Activated CD4-positive, alpha-beta T cell treated with anti-CD3 and anti-CD28 coated beads, Interleukin-2, amount 50 U/mL, for 16 hours (primary cell): Measurements from ENCODE around the gene MRFAP1.

Experiments
- DNase-seq: peaks from one replicate; pipeline ENCODE4 v3.0.0-alpha.2; 2020

MRFAP1 gene

DNA sequence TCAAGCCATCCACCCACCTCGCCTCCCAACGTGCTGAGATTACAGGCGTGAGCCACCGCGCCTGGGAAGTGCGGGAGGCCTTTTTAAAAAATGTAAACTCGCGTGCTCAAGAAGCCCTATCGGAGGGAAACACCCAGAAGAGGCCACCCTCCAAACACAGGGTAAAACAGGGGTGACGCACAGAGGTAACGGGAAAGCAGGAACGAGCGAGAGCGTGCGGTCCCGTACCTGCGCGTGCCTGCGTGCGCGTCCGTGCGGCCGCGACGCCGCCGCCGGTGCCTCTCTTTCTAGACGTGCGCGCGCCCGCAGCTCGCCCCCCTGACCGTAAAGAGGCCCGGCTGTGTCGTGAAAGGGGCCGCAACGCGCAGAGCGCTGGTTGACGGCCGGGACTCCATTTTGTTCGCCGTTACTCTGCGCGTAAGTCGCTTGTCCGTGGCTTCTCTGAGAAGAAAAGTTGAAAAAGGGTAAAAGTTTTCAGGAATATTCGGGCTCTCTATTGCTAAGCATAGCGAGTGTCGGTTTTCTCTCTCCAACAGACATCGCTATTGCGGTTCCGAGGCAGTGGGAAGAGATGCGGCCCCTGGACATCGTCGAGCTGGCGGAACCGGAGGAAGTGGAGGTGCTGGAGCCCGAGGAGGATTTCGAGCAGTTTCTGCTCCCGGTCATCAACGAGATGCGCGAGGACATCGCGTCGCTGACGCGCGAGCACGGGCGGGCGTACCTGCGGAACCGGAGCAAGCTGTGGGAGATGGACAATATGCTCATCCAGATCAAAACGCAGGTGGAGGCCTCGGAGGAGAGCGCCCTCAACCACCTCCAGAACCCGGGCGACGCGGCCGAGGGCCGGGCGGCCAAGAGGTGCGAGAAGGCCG is at the start of gene MRFAP1:
TSS of gene MRFAP1 (plus strand) at position 394 of the 872 bp plus-strand sequence. CDS start at position 572, 178 bp downstream.
- peak; percentile 94 for DNase-seq

- DNase-seq: no peak
These were observed 49.2 kb upstream of the MRFAP1 start for GRCh38 chr4:6591313-6591712.

GRCh38 chr4:6591781-6592180 is 48.7 kb upstream of the MRFAP1 start:
- no peak for DNase-seq

DNA sequence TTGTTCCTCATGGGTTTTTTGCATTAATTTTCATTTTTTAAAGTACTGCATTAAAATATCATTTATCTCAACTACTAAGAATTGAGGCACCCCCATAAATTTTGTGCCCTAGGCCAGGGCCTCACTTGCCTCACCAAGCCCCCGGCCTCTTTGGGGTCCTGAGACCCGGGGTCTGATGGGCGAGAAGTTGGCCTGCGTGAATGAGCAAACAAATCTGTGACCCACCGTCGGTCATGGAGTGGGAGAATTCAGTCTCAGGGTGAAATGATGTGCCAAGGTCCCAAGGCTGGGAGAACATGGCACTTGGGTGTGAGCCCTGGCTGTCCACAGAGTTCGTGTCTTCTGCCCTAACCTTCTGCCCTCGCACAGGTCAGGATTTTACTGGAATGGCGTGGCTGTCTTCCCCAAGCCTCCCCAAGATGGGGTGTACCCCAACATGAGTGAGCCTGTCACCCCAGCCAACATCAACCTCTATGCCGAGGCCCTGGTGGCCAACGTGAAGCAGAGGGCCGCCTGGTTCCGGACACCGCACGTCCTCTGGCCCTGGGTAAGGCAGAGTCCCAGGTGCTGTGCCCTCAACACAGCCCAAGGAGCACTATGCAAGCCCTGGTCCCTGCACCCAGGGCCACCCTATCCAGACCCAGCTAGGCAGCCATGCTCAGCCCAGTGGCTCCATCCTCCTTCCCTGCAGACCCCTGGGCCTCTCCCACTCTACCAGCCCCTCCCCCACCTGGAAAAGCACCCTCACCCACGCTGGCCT is 47.5 kb upstream of the MRFAP1 start:
- DNase-seq: no peak

DNA sequence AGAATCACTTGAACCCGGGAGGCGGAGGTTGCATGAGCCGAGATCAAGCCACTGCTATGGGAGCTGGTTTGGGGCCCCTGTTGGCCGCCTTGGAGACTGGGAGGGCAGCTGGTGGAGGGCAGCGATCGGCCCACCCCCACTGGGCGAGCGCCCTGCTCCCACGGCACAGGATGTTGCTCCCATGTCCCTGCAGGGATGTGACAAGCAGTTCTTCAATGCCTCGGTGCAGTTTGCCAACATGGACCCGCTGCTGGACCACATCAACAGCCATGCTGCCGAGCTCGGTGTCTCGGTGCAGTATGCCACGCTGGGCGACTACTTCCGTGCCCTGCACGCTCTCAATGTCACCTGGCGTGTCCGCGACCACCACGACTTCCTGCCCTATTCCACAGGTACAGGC is 46.1 kb upstream of the MRFAP1 start:
- no peak for DNase-seq

GRCh38 chr4:6594826-6595355 is 45.6 kb upstream of the MRFAP1 start:
- no peak for DNase-seq

GRCh38 chr4:6595897-6596537 is 44.5 kb upstream of the MRFAP1 start:
- DNase-seq: no peak

DNA sequence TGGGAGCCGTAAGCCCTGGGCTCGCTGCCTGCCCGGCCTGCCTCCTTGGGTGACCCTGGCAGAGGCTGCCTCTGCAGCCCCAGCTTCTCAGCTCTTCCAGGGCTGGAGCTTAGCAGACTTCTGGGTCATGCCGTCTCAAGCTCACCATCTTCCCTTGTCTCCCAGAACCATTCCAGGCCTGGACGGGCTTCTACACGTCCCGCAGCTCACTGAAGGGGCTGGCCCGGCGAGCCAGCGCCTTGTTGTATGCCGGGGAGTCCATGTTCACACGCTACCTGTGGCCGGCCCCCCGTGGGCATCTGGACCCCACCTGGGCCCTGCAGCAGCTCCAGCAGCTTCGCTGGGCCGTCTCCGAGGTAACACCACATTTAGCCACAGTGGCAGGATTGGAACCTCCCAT is 43.5 kb upstream of the MRFAP1 start:
- DNase-seq: no peak

- no peak for DNase-seq
These were observed 42.4 kb upstream of the MRFAP1 start for GRCh38 chr4:6598127-6598526.

GRCh38 chr4:6598641-6599040 is 41.8 kb upstream of the MRFAP1 start:
- DNase-seq: no peak

GRCh38 chr4:6601661-6602250 is 38.7 kb upstream of the MRFAP1 start:
- no peak for DNase-seq

- no peak for DNase-seq
These were observed 38.2 kb upstream of the MRFAP1 start for GRCh38 chr4:6602289-6602688.

GRCh38 chr4:6603128-6603527 is 37.4 kb upstream of the MRFAP1 start:
- DNase-seq: no peak

DNA sequence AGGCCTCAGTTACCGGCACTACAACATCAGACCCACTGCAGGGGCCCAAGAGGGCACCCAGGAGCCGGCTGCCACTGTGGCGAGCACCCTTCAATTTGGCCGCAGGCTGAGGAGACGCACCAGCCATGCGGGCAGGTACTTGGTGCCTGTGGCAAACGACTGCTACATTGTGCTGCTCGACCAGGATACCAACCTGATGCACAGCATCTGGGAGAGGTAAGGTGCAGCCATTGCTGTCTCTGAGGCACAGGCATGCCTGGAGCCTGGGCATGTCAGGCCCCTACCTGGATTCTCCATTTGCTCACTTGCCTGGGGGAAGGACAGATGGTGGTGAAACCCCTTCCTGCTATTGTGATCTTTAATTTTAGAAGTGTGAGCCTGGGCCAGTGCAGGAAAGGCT is 35.4 kb upstream of the MRFAP1 start:
- no peak for DNase-seq

DNA sequence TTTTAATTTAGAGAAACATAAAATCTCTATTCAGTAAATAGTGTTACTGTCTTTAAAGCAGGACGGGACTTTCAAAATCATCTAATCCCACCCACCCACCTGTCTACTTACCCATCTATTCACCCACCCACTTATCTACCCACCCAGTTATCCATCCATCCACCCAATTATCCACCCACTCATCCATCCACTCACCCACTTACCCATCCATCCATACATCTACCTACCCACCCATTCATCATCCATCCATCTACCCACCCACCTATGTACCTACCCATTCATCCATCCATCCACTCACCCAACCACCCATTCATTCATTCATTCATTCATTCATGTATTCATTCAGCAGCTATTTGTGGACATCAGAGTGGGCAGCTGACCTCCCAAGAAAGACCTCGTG is 34.9 kb upstream of the MRFAP1 start:
- no peak for DNase-seq

DNA sequence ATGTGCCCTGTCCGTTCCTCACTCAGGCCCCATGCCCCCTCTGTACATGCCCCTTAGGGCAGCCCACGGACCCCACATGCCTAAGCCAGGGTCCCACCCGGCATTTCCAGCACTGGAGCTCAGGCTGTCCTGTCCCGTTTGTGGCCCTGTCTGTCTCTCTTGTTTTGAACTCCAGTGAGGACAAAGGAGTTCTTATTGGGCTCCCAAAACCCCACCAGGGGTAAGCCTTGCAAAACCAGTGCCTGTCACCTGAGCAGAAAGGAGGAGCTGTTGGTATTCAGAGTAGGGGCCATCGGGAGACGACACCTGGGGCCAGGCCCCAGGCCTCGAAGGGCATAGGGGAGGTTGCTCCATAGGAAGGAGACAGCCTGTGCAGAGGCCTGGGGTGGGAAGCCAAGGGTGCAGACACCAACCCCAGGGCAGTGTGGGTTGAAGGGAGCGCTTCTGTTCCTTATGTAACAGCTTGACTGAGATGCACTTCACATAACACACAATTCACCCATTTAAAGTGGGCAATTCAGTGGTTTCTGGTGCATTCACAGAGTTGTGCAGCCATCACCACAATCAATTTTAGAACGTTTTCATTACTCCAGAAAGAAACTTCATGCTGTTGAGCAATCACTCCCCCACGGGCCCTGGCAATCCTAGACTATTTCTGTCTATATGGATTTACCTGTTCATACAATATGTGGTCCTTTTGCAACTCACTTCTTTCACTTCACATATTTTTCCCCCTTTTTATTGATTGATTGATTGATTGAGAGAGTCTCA is 33.8 kb upstream of the MRFAP1 start:
- no peak for DNase-seq

DNA sequence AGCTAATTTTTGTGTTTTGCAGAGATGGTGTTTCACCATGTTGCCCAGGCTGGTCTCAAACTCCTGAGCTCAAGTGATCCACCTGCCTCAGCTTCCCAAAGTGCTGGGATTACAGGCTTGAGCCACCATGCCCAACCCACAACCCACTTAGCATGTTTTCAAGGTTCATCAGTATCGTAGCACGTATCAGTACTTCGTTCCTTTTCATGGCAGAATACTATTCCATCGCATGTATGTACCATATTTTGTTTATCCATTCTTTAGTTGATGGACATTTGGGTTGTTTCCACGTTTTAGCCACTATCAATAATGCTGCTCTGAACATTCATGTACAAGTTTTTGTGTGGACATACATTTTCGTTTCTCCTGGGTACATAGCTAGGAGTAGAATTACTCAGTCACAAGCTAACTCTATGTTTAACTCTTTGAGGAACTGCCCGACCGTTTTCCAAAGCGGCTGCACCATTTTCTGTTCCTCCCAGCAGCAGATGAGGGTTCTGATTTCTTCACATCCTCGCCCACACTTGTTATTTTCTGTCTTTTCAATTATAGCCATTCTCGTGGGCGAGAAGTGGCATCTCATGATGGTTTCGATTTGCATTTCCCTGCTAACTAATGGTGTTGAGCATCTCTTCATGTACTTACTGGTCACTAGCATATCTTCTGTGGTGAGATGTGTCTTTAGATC is 33.0 kb upstream of the MRFAP1 start:
- no peak for DNase-seq

GRCh38 chr4:6608758-6609414 is 31.6 kb upstream of the MRFAP1 start:
- DNase-seq: no peak

DNA sequence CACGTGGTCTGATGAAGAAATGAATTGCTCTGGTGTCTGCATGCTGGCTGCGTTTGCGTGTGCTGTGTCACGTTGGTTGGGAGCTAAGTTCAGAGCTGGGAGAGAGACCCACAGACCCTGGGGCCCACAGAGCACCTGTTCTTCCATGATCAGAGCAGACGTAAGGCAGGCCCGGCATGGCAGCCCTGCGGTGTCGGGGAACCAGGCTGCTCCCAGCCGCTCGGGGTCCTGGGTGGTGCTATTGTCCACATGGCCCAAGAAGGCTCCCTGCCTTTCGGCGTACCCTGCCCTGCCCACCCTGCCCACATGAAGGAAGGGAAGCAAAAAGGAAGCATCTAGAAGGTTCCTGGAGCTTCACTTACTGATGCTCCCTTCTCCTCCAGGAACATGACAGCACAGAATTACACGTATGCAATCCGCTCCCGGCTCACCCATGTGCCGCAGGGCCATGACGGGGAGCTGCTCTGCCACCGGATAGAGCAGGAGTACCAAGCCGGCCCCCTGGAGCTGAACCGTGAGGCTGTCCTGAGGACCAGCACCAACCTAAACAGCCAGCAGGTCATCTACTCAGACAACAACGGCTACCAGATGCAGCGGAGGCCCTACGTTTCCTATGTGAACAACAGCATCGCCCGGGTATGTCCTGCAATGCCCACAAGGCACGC is 30.9 kb upstream of the MRFAP1 start:
- no peak for DNase-seq

- no peak for DNase-seq
These were observed 29.5 kb upstream of the MRFAP1 start for GRCh38 chr4:6610856-6611430.
